Effector memory CD4-positive, alpha-beta T cell (primary cell): ENCODE measurements around the gene SERPINA9.
"Not testable (repeated sequence)": the region's sequence is repeated elsewhere in the genome, so short reads cannot be mapped to it uniquely, and the experiment has no call there.

Source experiments
- DNase-seq, 3 donors: peaks; one replicate each; pipeline ENCODE4 v3.0.0-alpha.2; 2020
- H3K27ac ChIP-seq: 2 replicates; pipeline ENCODE4 v1.7.0; 2013; ENCODE audit warnings: mild to moderate bottlenecking, low read length, moderate library complexity; ENCODE audit not compliant: insufficient read depth, poor library complexity, severe bottlenecking
- H3K27me3 ChIP-seq: replicated peaks from 2 replicates; pipeline ENCODE4 v1.7.0; 2013; ENCODE audit warnings: mild to moderate bottlenecking, low read length; ENCODE audit not compliant: insufficient read depth, control insufficient read depth, poor library complexity, severe bottlenecking
- H3K36me3 ChIP-seq: 2 replicates; pipeline ENCODE4 v1.7.0; 2013; ENCODE audit warnings: mild to moderate bottlenecking, low read length, moderate library complexity; ENCODE audit not compliant: control insufficient read depth, insufficient read depth
- H3K4me1 ChIP-seq: 2 replicates; pipeline ENCODE4 v1.7.0; 2013; ENCODE audit warnings: low read length, mild to moderate bottlenecking; ENCODE audit not compliant: control insufficient read depth, insufficient read depth, poor library complexity, severe bottlenecking
- H3K4me3 ChIP-seq: 2 replicates; pipeline ENCODE4 v1.7.0; 2013; ENCODE audit warnings: low read length, low read depth, mild to moderate bottlenecking; ENCODE audit not compliant: insufficient read depth, poor library complexity, severe bottlenecking
- H3K9me3 ChIP-seq: 2 replicates; pipeline ENCODE4 v1.7.0; 2013; ENCODE audit warnings: mild to moderate bottlenecking, low read length, moderate library complexity; ENCODE audit not compliant: control insufficient read depth

Gene SERPINA9

DNA sequence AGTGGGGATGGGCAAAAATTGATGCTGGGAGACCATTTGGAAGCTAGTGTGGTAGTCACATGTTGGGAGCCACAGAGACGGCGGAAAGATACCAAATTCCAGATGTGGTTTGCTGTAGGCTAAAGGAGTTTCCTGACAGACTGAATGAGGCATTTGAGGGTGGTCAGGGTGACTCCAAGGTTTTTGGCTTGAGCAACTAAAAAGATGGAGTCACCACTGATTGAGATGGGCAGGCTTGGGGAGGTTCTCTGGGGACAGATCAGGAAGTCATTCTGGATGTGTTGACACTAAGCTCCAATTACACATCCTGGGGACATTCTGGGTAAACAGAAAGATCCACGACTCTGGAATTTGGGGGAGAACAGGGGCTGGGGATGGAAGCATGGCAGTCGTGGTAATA is 15.5 kb upstream of the SERPINA9 start:
- Histone ChIP-seq H3K27ac (no peak overlapping the region), H3K9me3 (no peaks in the 10 kb centered on the region)
- no peak for DNase-seq

DNA sequence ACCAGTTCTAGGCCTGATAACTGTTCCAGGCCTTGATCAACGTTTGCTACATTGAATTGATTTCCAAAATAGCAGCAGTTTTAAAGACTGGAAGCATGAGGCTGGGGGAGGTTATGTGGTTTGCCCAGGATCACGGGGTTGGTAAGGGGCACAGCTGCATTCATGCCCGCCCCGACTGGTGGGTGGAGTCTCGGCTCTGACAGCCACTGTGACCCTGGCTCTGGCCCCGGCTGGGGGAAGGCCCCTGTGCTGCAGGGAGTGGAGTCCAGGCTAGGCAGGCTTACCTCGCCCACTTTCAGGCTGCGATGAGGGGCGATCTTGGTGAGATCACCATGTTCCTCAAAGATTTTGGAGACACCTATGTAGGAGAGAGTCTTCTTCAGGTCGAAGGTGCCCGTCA is 13.3 kb upstream of the SERPINA9 start:
- Histone ChIP-seq H3K4me1 (peaks cover 8% of the 10 kb centered on the region), H3K27me3 (no peaks in the 10 kb centered on the region), H3K9me3 (no peaks in the 10 kb centered on the region), H3K27ac (no peak overlapping the region), H3K4me3 (no peak overlapping the region), H3K36me3 (no peaks in the 10 kb centered on the region)
- DNase-seq = no peak

More for the DNA sequence above, 15.5 kb upstream of the SERPINA9 start:
- Histone ChIP-seq H3K27me3 (no peaks in the 10 kb centered on the region), H3K36me3 (no peaks in the 10 kb centered on the region), H3K4me1 (peaks cover 1% of the 10 kb centered on the region), H3K4me3 (no peak overlapping the region)

- no peak for DNase-seq
- H3K27me3 ChIP-seq = no peaks in the 10 kb centered on the region
- no peak overlapping the region for H3K27ac ChIP-seq
- H3K4me3 ChIP-seq = no peak overlapping the region
- no peaks in the 10 kb centered on the region for H3K9me3 ChIP-seq
- no peaks in the 10 kb centered on the region for H3K36me3 ChIP-seq
- peaks cover 8% of the 10 kb centered on the region for H3K4me1 ChIP-seq
These were observed 10.9 kb upstream of the SERPINA9 start for GRCh38 chr14:94486883-94487282.

DNA sequence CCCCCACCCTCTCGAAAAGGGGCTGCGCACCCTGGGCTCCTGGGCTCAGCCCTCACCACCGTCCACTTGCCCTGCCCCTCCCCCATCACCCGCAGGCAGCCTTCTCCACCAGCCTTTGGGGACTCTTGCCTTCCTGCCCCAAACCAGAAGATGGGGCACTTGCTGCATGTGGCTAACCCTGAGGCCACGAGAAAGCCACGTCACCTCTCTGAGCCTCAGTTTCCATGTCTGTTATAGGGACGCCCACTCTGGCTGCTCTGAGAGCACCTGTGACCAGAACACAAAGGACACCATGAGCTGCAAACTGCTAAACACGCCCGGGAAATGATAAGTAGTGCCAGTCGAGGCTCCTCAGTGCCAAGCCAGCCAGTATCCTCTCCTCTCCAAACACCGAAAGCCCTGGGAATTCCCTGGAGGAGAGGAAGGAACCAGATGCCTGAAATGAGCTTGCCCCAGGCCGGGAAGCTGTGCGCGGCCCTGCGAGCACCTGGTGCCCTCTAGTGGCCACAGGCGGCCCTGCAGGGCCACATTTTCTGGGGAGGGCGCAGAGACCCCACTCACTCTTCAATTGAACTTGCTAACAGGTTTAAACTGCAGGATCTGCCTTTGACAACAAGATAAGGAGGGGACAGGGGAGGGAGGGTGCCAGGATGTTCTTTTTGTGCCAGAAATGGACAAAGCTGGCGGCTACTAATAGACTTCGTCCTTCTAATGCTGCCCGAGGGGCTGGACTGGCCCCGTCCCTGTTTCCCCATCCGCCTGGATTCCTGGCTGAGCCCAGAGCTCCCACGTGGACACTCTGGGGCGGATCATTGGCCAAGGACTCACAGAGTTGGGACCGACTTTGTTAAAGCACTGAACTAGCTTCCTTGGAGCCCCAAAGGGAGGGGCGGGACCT is 10.2 kb upstream of the SERPINA9 start:
- H3K27ac ChIP-seq = no peak overlapping the region
- no peaks in the 10 kb centered on the region for H3K9me3 ChIP-seq
- H3K4me3 ChIP-seq = no peak overlapping the region

DNA sequence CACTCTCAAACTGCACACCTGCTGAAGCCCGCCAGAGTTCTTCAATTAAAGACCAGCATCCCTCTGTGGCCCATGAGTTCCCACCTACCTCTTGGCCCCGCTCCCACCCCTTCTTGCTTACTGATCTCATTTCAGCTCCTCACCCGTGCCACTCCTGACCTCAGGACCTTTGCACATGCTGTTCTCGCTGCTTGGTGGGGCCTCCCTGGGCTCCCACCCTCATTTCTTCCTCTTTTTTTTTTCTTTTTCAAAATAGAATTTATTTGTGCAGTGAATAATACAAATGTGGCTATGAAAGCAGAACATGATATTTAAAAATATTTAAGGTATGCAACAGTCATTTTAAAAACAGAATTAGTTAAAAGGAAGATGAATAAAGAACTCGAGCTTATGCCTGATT is 8.5 kb upstream of the SERPINA9 start:
- H3K27me3 ChIP-seq = no peaks in the 10 kb centered on the region
- H3K27ac ChIP-seq = no peak overlapping the region
- no peaks in the 10 kb centered on the region for H3K9me3 ChIP-seq
- DNase-seq = no peak
- peaks cover 8% of the 10 kb centered on the region for H3K4me1 ChIP-seq
- no peaks in the 10 kb centered on the region for H3K36me3 ChIP-seq
- H3K4me3 ChIP-seq = no peak overlapping the region

More for the DNA sequence above, 10.2 kb upstream of the SERPINA9 start:
- H3K27me3 ChIP-seq = no peaks in the 10 kb centered on the region
- peak in 1 of 3 donors; percentile 3 for DNase-seq
- H3K36me3 ChIP-seq = no peaks in the 10 kb centered on the region
- peaks cover 8% of the 10 kb centered on the region for H3K4me1 ChIP-seq

DNA sequence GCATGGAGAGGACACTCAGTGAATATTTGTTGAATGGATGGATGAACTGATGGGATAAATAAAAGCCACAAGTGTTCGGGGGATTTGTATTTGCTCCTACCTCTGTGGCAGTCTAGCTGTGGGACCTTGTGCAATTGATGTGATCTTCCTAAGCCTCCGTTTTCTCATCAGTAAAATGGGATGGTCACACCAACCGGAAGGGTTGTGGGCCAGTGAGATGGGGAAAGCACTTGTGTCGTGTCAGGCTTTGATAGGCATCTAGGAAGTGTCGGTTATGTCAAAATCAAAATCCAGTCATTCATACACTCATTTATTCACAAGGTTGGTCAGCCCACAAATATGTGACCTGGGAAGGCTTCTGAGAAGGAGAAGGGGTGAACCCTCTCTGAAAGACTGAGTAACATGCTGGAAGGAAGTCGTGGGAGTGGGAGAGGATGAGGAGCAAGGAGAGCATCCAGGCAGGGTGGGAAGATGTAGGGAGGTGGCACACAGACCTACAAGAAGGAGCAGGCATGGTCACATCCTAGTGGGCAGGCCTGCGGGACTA is 7.8 kb upstream of the SERPINA9 start:
- no peaks in the 10 kb centered on the region for H3K9me3 ChIP-seq
- peaks cover 8% of the 10 kb centered on the region for H3K4me1 ChIP-seq
- no peaks in the 10 kb centered on the region for H3K36me3 ChIP-seq
- DNase-seq = no peak
- no peak overlapping the region for H3K4me3 ChIP-seq
- no peaks in the 10 kb centered on the region for H3K27me3 ChIP-seq
- no peak overlapping the region for H3K27ac ChIP-seq

DNA sequence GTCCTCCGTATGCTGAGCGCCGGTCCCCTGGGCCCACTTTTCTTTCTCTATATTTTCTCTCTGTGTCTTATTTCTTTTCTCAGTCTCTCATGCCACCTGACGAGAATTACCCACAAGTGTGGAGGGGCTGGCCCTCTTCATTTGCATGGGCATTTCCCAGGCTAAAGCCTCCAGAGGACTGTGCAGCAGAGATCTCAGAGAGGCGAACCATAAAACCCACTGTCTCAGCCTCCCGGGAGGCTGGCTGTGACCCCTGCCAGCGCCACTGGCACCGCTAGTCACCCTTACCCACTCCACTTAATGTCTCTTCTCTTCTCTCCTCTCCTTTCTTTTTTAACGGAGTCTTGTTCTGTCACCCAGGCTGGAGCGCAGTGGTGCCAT is 7.1 kb upstream of the SERPINA9 start:
- Histone ChIP-seq H3K27ac (no peak overlapping the region), H3K36me3 (no peaks in the 10 kb centered on the region), H3K27me3 (no peaks in the 10 kb centered on the region), H3K9me3 (no peaks in the 10 kb centered on the region), H3K4me3 (no peak overlapping the region), H3K4me1 (peaks cover 8% of the 10 kb centered on the region)
- no peak for DNase-seq

DNA sequence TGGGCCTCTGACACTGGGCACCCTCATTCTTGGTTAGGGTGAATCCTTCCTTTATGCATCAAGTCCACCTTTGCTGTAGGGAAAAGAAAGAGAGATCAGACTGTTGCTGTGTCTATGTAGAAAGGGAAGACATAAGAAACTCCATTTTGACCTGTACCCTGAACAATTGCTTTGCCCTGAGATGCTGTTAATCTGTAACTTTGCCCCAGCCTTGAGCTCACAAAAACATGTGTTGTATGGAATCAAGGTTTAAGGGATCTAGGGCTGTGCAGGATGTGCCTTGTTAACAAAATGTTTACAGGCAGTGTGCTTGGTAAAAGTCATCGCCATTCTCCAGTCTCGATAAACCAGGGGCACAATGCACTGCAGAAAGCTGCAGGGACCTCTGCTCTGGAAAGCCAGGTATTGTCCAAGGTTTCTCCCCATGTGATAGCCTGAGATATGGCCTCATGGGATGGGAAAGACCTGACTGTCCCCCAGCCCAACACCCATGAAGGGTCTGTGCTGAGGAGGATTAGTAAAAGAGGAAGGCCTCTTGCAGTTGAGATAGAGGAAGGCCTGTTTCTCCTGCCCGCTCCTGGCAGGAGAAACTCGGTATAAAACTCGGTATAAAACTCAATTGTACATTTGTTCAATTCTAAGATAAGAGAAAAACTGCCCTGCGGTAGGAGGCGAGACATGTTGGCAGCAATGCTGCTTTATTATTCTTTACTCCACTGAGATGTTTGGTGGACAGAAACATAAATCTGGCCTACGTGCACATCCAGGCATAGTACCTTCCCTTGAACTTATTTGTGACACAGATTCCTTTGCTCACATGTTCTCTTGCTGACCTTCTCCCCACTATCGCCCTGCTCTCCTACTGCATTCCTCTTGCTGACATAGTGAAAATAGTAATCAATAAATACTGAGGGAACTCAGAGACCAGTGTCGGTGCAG is 6.4 kb upstream of the SERPINA9 start:
- H3K27me3 ChIP-seq, H3K27ac ChIP-seq, H3K4me3 ChIP-seq, H3K36me3 ChIP-seq, H3K4me1 ChIP-seq, H3K9me3 ChIP-seq, DNase-seq: not testable (repeated sequence)

DNA sequence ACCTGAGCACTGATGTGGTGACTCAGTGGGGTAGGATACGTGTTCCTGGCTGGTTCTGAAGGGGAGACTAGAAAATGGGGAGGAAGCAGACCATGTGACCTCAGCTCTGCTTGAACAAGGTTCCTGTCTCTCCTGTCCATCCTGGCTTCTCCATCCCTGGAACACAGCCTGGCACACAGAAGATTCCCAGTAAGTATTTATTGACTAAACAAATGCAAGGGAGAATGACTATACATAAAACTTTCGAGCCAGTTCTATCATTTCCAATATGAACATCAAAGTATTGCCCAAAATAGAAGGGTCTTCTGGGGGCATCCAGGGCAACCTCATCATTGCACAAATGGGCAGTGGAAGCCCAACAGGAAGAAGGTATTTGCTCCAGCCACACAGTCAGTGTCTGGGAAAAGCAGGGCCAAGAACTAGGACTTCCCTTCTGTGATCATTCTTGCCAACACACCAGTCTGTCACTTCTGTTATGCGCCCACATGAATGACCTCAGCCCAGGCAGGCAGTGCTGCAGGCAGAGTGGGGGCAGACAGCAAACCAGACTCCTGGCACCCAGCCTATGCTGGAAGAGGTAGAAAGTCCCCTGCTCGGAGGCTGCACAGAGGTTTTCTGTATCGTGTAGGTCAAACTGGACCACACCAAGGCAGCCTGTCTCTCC is 5.6 kb upstream of the SERPINA9 start:
- Histone ChIP-seq H3K9me3 (peaks cover 4% of the 10 kb centered on the region), H3K4me1 (peaks cover 8% of the 10 kb centered on the region), H3K4me3 (no peak overlapping the region), H3K36me3 (no peaks in the 10 kb centered on the region), H3K27ac (no peak overlapping the region), H3K27me3 (no peaks in the 10 kb centered on the region)
- DNase-seq = no peak
